Keratinocyte (primary cell): ENCODE results near the gene CXCR6.

Experiments used
- CTCF ChIP-seq, 3 experiments: IDR thresholded peaks in 1 of 3; conservative IDR thresholded peaks in 1 of 3; optimal IDR thresholded peaks in 1 of 3; 2 replicates in 2 of 3; 3 replicates in 1 of 3; pipeline versions ENCODE3 to v1.5.1; 2011; ENCODE audit warnings: low read length in 3 of 3, mild to moderate bottlenecking in 3 of 3, moderate library complexity in 2 of 3, control low read depth in 1 of 3, inconsistent platforms in 1 of 3; ENCODE audit not compliant: insufficient read depth in 2 of 3; ENCODE audit errors: extremely low read depth in 1 of 3
- EZH2 ChIP-seq: IDR thresholded peaks from one replicate; pipeline ENCODE4 v1.6.1; 2012; ENCODE audit warnings: inconsistent platforms, mild to moderate bottlenecking, low read length, moderate library complexity

GRCh38 chr3:45966371-45966791, 23.1 kb downstream of the CXCR6 start:
- no peak for TF ChIP-seq EZH2
- TF ChIP-seq CTCF (optimal IDR thresholded peaks at IDR 0.05 in 1 of 3, IDR thresholded peaks at IDR 0.05 in 1 of 3, conservative IDR thresholded peaks at IDR 0.05 in 1 of 3; ENCODE audit: extremely low read depth in 1 of 3, insufficient read depth in 2 of 3, low read length in 3 of 3), result no peak
